Measurements from ENCODE around the gene TRAM2. TPM values are rescaled to one million over a fixed set of nuclear protein-coding genes. Genes with fewer than 3 reads are reported as not detected.

TRAM2 gene
- total and polyA plus RNA-seq, 2 of the 13 experiments (the other 11 are each of a cell fraction or from before 2014, with no cell fraction given): 49.1 to 72.5 TPM

GRCh38 chr6:52536424-52536916 lies 40.4 kb downstream of the TRAM2 start (continued):
- TF ChIP-seq PRDM15 (CRISPR knock-in tag; IDR thresholded peaks at IDR 0.05): no peak

GRCh38 chr6:52535711-52536423 lies 41.0 kb downstream of the TRAM2 start:
- peaks cover 47% of the 10 kb centered on the region for H3K4me1 ChIP-seq (ENCODE audit: insufficient read depth, low read length)
- no peak overlapping the region for H3K9ac ChIP-seq (ENCODE audit: insufficient read depth, low read depth, low read length)
- no peak for FAIRE-seq
- no peak overlapping the region for H3K4me2 ChIP-seq (ENCODE audit: low read depth, low read length)
- no peak for ATAC-seq
- peaks cover 22 to 69% of the 10 kb centered on the region in 2 experiments for H3K36me3 ChIP-seq (replicated peaks in 1 of 2; ENCODE audit: control insufficient read depth in 1 of 2, insufficient read depth in 2 of 2, low read length in 2 of 2)
- no peaks in the 10 kb centered on the region for H3K9me3 ChIP-seq (ENCODE audit: low read length)
- H2AFZ ChIP-seq (ENCODE audit: low read length): no peak overlapping the region
- H3K27ac ChIP-seq (ENCODE audit: extremely low read length, insufficient read depth, low read length): no peak overlapping the region
- peaks cover 63% of the 10 kb centered on the region for H3K79me2 ChIP-seq (ENCODE audit: insufficient read depth, low read length)
- no peaks in the 10 kb centered on the region for H3K27me3 ChIP-seq (ENCODE audit: control insufficient read depth in 1 of 2, insufficient read depth in 2 of 2, low read length in 2 of 2)
- no TSS peak for BruUV-seq (replicated peaks)
- ChIA-PET POLR2A (interaction anchor here (1.2 to 2.0 kb wide), 3 partner anchors 8 to 41 kb away, joined by 3 to 6 read pairs (median 5); partner anchors contain the start of gene TRAM2), CTCF (ENCODE audit: low intra/inter-chr PET ratio, low total read pairs) (no interaction called here)
- TF ChIP-seq ZNF275 (CRISPR knock-in tag; IDR thresholded peaks at IDR 0.05; ENCODE audit: borderline replicate concordance) (no peak), ATF7-NPFF (CRISPR knock-in tag; IDR thresholded peaks at IDR 0.05; ENCODE audit: low read depth) (0 out of 2 replicates have a peak, but pooled peaks have one; percentile 28), ZNF367 (CRISPR knock-in tag; IDR thresholded peaks at IDR 0.05; ENCODE audit: borderline replicate concordance) (no peak)
- intact Hi-C loops (cut with micrococcal nuclease; ENCODE audit: unreplicated experiment) (no loop called here), in situ Hi-C loops (cut with HindIII; ENCODE audit: extremely low pct_ligation_motif_present, low pct_unique_long_range_greater_than_20kb) (no loop called here)
- WGBS (ENCODE audit: low lambda C conversion rate): 94% methylated on average over 5 of the region's 5 CpGs
- no peak for DNase-seq (ENCODE audit: low spot score)
- H4K20me1 ChIP-seq (ENCODE audit: insufficient read depth, low read length): no peaks in the 10 kb centered on the region
- H3K4me3 ChIP-seq (replicated peaks in 1 of 3; ENCODE audit: insufficient read depth in 1 of 3, low read depth in 2 of 3, low read length in 3 of 3): no peak overlapping the region

Measured in HepG2 (cell line).